ENCODE results near the gene CD68. TPM values are rescaled to one million over a fixed set of nuclear protein-coding genes. Genes with fewer than 3 reads are reported as not detected.

Gene CD68
- polyA plus RNA-seq (ENCODE audit: insufficient read length): 55.2 TPM

GRCh38 chr17:7579001-7579833 lies at the start of gene CD68:
Gene CD68, plus strand, starts transcription at chr17:7579638. Its CDS starts 40 bp downstream, at chr17:7579678.
- no peak for DNase-seq

GRCh38 chr17:7530023-7530900 lies 49.2 kb upstream of the CD68 start:
- DNase-seq: no peak

DNA sequence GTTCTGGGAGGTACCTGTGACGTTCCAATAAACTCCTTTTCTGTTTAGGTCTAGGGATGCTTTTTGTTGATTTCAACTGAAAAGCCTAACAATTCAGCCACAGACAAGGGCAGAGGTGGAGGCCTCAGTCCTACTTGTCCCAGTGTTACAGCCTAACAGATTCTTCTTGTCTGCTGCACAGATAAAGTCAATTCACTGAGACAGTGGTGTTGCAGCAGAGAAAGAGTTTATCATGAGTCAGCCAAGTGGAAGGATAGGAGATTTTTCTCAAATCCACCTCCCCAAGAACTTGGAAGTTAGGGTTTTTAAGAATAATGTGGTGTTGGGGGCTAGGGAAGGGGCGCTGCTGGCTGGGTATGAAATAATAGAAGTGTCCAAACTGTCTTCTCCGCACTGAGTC lies 41.4 kb upstream of the CD68 start:
- no peak for DNase-seq

- no peak for DNase-seq
Observed at GRCh38 chr17:7538891-7539545, 40.4 kb upstream of the CD68 start.

- DNase-seq: no peak
Observed at GRCh38 chr17:7541074-7541621, 38.3 kb upstream of the CD68 start.

GRCh38 chr17:7544911-7545310 lies 34.5 kb upstream of the CD68 start:
- no peak for DNase-seq

DNA sequence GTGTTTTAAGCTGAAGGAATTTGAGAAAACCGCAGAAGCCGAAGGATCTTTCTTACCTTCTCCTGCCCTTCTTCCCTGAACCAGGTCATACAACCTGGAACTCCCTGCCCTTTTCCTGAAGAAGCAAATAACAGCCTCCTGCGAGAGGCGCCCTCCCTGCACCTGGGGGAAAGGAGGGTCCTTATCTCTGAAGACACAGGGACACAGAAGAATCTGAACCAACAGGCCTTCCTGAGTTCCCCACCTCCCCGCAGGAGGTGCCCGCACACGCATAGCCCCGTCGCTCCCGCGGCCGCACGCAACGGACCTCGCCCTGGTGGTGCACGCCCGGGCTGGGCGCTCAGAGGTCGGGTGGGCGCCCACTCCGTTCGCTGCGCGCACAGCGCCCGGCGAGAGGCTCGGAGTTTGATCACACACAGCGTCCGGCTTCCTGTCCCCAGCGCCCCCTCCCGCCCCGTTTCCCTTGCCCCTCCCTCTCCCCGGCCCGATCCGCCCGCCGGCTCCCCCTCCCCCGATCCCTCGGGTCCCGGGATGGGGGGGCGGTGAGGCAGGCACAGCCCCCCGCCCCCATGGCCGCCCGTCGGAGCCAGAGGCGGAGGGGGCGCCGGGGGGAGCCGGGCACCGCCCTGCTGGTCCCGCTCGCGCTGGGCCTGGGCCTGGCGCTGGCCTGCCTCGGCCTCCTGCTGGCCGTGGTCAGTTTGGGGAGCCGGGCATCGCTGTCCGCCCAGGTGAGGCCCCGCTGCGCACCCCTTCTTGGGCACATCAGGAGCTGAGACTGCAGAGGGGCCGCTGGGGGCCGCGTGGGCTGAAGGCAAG lies 30.6 kb upstream of the CD68 start, which contains the start of gene TNFSF12:
TSS of gene TNFSF12 (plus strand) at position 474 of the 816 bp plus-strand sequence. CDS start at position 570, 96 bp downstream.
- peak; percentile 63 for DNase-seq

DNA sequence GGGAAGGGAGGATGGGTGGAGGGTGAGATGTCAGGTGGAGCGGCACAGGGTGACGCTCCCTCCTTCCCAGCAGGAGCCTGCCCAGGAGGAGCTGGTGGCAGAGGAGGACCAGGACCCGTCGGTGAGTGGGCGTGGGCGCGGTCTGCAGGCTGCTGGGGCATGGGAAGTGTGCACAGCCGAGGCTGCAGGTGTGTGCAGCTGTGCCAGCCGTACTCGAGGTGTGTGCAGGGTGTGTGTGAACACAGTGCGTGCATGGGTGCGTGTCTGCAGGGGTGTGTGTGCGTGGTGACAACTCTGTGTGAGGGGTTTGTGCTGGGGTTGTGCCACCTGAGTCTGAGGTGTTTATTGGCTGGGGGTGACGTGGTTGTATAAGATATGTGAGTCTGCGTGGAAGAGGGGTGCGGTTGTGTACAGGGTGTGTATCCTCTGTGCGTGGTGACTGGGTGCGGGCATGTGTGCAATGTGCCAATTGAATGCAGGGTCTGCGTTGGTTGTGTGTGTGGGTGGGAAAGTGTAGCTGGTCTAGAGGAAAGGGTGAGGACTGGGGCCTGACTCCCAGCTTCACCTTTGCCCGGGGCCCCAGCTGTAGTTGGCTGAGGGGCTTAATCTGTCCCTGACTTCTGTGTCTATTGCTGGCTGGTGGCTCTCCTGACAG lies 29.9 kb upstream of the CD68 start:
- DNase-seq: no peak

GRCh38 chr17:7550344-7550743 lies 29.1 kb upstream of the CD68 start:
- DNase-seq: no peak

DNA sequence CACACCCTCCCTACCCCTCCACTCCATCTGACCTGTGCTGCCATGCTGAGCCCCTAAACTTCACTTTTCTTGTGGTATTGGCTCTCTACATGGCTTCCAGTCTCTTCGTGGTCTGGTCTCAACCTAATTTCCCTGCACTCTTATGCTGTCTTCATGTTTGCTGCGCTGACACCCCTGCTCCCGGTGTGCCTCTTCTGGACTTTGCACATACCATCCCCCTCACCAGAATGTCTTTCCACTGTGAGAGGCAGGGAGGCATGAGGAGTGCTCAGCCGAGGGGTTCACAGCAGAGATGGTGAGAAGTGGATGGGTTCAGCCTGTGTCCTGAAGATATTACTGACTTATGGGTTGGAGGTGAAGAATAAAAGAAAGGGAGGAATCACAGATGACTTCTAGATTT lies 28.0 kb upstream of the CD68 start:
- DNase-seq: no peak

GRCh38 chr17:7552621-7553051 lies 26.8 kb upstream of the CD68 start:
- DNase-seq: no peak

DNA sequence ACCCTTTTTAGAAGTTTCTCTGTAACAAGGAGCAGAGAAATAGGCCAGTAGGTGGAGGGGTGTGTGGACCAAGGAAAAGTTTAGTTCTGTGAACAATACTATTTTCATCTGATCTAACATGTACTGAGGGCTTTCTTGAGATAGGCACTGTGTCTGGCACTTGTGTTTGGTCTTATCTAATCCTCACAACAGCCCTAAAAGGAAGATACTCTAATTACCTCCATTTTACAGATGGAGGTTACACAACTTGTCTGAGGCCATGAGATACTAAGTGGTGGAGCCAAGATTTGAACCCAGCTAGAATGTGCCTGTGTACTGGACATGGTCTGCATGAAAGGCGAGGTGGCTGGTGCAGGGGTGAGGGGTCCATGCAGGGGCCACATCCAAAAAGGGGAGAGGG lies 26.1 kb upstream of the CD68 start:
- DNase-seq: no peak

GRCh38 chr17:7555320-7555948 lies 24.0 kb upstream of the CD68 start:
- DNase-seq: no peak

- DNase-seq: no peak
Observed at GRCh38 chr17:7556627-7557026, 22.8 kb upstream of the CD68 start.

DNA sequence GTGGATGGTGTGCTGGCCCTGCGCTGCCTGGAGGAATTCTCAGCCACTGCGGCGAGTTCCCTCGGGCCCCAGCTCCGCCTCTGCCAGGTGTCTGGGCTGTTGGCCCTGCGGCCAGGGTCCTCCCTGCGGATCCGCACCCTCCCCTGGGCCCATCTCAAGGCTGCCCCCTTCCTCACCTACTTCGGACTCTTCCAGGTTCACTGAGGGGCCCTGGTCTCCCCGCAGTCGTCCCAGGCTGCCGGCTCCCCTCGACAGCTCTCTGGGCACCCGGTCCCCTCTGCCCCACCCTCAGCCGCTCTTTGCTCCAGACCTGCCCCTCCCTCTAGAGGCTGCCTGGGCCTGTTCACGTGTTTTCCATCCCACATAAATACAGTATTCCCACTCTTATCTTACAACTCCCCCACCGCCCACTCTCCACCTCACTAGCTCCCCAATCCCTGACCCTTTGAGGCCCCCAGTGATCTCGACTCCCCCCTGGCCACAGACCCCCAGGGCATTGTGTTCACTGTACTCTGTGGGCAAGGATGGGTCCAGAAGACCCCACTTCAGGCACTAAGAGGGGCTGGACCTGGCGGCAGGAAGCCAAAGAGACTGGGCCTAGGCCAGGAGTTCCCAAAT lies 22.2 kb upstream of the CD68 start:
- no peak for DNase-seq

- peak; percentile 89 for DNase-seq
Observed at GRCh38 chr17:7557775-7558543, 21.5 kb upstream of the CD68 start.

GRCh38 chr17:7558544-7559319 lies 20.7 kb upstream of the CD68 start, which contains the start of gene TNFSF13:
Gene TNFSF13, plus strand, starts transcription at chr17:7558750. Its CDS starts 290 bp downstream, at chr17:7559040.
- no peak for DNase-seq
